H54 (cell line): Measurements from ENCODE around the gene MCEMP1.

ENCODE experiments used
- DNase-seq: peaks from one replicate; pipeline ENCODE4 v3.0.0; 2011; ENCODE audit warnings: low spot score, mixed read lengths; ENCODE audit not compliant: insufficient read length
- FAIRE-seq: peaks from 3 replicates; lab custom pipeline; 2011; peaks lifted over from hg19 to GRCh38; lab: Jason Lieb, UNC
- POLR2A ChIP-seq: IDR thresholded peaks from 2 replicates; pipeline ENCODE4 v1.6.1; 2011; ENCODE audit warnings: low read depth, mild to moderate bottlenecking, low read length

The MCEMP1 gene

DNA sequence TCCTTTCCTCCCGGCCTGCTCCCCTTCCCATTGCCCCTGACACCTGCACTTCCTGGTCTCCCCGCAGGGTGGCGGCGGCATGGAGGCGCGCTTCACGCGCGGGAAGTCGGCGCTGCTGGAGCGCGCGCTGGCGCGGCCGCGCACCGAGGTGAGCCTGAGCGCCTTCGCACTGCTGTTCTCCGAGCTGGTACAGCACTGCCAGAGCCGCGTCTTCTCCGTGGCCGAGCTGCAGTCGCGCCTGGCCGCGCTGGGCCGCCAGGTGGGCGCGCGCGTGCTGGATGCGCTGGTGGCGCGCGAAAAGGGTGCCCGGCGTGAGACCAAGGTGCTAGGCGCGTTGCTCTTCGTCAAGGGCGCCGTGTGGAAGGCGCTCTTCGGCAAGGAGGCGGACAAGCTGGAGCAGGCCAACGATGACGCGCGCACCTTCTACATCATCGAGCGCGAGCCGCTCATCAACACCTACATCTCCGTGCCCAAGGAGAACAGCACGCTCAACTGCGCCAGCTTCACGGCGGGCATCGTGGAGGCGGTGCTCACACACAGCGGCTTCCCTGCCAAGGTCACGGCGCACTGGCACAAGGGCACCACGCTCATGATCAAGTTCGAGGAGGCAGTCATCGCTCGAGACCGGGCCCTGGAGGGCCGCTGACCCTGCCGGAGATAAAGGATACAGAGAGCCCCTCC lies 5.4 kb downstream of the MCEMP1 start:
- no peak for FAIRE-seq
- TF ChIP-seq POLR2A, result no peak
- no peak for DNase-seq

DNA sequence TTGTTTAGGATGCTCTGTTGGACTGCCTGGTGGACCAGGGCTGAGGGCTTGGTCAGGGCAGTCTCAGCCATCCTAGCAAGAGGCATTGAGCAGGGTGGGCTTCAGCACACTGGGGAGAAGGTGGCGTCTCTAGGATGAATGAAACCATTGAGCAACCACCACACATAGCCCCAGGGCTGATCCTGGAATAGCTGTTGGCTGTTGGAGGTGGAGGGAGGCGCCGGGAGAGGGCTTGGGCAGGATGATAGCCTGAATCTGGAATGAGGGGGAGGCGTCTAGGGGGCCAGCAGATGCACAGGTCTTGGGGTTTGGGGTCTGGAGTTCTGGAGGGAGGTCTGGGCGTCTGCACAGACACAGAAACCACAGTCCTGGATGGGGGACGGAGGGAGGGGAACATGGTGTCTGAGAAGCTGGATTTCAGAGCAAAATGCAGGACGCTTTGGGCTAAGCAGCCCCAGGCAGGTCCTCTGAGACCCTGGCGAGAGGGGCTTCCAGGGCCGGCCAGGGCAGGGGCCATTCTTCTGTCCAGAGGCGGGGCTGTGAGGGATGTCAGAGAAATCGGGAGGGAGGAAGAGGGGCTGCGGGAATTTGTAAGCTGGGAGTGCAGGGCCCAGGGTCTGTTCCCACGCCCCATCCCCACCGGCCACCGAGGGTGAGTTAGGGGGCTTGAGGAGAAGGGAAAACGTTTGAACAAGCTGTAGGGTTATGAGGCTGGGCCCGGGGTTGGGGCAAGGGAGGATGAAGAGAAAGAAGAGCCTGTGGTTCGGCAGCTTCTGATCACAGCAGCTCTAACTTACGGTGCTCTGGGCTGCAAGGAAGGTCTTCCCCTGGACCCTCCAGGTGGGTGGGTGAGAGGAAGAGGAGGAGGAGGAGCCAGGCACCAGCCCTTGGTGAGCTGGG lies 8.9 kb downstream of the MCEMP1 start:
- FAIRE-seq (no peak), DNase-seq (no peak)
- no peak for TF ChIP-seq POLR2A

DNA sequence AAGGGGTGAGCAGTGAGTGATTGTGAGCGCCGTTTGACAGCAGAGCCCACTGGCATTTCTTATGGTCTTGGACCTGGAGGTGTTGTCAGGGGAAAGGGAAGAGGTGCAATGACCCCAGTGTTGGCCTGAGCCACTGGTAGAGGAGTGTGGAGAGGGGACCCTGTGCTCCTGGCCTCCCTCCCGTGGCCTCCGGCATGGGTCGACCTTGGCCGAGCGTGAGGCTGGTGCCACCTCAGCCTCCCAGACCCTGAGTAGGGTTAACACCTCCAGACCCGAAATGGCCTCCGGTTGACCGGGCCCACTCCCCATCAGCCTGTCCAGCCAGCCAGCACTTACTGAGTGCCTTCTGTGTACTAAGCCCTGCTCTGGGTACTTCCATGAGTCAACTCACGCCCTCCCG lies 10.3 kb downstream of the MCEMP1 start:
- DNase-seq (no peak), FAIRE-seq (no peak)
- no peak for TF ChIP-seq POLR2A

DNA sequence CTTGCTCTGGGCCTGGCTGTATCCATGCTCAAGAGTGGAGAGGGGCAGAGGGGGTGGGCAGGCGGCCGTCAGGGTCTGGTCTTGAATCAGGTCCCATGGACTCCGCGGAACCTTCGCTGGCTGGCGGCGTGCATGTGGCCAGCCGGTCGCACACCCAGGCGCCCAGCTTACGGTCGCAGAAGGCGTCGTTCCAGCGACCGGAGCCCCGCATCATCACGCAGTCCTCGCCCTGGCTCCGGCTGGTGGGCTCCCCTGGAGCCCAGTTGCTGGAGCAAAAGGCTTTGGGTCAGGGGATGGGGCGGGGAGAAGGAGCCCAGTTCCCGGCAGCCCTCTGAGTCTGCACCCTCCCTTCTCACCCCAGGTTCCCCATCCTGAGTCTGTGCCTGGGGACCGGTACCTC lies 12.3 kb downstream of the MCEMP1 start:
- DNase-seq (no peak), FAIRE-seq (no peak)
- no peak for TF ChIP-seq POLR2A

DNA sequence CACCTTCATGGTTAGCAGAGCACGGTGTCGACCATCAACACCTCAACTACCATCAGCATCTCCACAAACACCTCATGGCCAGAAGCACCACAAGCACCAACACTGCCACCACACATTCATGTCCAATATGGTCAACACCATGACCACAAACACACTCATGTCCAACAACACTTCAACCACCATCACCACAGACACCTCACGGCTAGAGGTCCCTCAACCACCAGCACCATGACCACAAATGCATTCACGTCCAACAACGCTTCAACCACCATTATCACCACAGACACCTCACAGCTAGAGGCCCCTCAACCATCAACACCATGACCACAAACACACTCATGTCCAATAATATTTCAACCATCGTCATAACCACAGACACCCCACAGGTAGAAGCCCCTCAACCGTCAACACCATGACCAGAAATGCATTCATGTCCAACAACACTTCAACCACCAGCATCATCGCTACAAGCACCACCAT lies 13.9 kb downstream of the MCEMP1 start:
- DNase-seq (no peak), FAIRE-seq (no peak)
- no peak for TF ChIP-seq POLR2A

DNA sequence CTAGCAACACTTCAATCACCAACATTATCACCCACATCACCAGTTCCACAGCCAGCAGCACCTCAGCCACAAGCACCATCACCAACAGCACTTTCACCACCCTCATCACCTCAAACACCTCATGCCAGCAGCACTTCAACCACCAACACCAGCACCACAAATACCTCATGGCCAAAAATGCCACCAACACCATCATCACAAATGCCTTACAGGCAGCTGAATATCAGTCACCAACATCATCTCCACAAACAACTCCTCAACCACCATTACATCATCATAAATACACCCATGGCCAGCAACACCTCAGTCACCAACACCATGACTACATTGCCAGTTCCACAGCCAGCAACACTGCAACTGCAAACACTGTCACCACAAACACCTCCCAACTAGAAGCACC lies 14.6 kb downstream of the MCEMP1 start:
- TF ChIP-seq POLR2A, result no peak
- no peak for DNase-seq
- no peak for FAIRE-seq

DNA sequence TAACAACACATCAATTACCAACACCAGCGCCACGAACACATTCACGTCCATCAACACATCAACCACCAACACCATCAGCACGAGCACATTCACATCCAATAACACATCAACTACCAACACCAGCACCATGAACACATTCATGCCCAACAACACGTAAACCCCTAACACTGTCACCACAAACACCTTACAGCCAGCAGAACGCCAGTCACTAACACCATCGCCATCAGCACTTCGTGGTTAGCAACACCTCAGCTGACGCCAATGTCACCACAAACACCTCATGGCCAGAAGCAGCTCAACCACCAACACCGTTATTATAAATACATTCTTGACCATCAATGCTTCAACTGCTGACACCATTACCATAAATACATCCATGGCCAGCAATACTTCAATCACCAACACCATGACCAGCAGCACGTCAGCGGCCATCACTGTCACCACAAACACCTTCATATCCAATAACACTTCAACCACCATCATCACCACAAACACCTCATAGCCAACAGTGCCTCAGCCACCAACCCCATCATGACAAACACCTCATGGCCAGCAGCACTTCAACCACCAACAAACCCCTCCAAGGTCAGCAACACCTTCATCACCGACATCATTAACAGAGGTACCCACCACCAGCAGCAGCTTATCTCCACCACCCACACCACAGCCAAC lies 15.7 kb downstream of the MCEMP1 start:
- no peak for TF ChIP-seq POLR2A
- no peak for DNase-seq
- FAIRE-seq, result no peak

DNA sequence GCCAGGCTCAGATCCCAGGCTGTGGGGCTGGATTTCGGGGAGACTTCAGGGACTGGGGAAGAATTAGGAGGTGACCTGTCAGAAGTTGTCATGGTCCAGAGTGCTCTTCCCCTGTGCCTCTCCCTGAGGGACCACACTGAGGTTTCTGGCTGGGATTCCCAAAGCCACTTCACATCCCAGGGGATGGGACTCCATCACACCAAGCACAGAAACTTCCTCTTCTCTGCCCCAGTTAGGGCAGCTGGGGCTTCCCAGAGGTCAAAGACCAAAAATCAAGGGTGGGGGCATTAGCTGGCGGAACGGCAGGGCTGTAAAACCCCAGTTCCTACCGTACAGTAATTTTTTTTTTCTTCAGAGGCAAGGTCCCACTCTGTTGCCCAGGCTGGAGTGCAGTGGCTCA lies 17.6 kb downstream of the MCEMP1 start:
- no peak for FAIRE-seq
- no peak for TF ChIP-seq POLR2A
- no peak for DNase-seq

DNA sequence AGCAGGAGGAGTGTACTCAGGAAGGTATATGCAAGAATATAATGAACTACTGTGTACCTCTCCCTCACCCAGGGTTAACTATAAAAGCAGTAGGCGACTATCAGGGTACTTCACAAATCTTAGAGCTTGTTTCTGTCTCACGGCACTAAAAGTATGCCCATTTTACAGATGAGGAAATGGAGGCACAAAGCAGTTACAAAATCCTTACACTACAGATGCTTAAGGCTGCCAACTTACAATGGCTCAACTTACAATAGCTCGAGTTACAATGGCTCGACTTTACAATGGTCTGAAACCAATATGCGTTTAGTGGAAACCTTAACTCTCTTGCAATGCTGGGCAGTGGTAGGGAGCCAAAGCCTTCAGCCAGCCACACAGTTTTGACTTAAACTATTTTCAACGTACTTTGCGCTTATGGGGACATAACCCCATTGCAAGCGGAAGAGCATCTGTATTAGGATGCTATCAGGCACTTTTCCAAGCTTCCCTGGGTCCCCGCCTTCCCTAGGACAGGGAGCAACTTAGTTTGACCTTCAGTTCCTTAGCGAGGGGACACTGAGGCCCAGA lies 20.9 kb downstream of the MCEMP1 start:
- no peak for TF ChIP-seq POLR2A

DNA sequence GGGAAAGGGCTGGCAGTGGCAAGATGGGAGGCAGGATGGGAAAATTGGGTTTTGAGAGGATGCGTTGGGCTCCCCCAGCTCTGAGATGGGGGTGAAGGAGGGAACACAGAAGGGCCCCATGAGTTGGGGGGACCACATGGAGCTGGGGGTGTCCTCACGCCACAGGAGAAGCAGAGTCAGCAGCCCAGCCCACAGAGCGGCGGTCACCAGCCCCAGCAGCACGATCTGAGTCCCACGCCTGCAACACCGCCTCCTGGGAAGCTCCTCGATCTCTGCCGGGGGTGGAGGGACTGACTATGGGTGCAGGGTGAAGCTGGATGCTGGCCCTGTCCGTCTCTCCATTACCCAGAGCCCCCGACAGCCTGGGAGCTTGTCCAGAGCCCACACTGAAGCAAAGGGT lies 21.7 kb downstream of the MCEMP1 start:
- FAIRE-seq (no peak), DNase-seq (no peak)
- TF ChIP-seq POLR2A, result no peak

More for the DNA sequence above, 20.9 kb downstream of the MCEMP1 start:
- DNase-seq (no peak), FAIRE-seq (no peak)

DNA sequence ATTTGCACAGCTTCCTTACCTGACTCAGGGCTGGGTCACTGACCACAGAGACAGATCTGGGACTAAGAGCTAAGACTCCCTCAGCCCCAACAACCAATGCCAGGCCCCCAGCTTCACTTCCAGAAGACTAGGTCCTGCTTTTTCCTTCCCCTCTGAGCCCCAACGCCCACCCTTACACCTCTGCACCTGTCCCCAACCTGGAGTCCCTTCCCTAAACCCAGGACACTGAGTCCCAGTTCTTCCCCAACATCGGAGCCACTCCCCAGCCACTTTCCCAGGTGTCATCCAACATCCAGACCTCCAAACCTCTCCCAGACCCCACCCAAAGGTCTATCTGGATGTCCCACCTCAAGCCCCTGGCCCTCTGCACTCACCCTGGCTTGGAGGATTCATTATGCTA lies 22.1 kb downstream of the MCEMP1 start:
- DNase-seq (no peak), FAIRE-seq (no peak)
- TF ChIP-seq POLR2A, result no peak

DNA sequence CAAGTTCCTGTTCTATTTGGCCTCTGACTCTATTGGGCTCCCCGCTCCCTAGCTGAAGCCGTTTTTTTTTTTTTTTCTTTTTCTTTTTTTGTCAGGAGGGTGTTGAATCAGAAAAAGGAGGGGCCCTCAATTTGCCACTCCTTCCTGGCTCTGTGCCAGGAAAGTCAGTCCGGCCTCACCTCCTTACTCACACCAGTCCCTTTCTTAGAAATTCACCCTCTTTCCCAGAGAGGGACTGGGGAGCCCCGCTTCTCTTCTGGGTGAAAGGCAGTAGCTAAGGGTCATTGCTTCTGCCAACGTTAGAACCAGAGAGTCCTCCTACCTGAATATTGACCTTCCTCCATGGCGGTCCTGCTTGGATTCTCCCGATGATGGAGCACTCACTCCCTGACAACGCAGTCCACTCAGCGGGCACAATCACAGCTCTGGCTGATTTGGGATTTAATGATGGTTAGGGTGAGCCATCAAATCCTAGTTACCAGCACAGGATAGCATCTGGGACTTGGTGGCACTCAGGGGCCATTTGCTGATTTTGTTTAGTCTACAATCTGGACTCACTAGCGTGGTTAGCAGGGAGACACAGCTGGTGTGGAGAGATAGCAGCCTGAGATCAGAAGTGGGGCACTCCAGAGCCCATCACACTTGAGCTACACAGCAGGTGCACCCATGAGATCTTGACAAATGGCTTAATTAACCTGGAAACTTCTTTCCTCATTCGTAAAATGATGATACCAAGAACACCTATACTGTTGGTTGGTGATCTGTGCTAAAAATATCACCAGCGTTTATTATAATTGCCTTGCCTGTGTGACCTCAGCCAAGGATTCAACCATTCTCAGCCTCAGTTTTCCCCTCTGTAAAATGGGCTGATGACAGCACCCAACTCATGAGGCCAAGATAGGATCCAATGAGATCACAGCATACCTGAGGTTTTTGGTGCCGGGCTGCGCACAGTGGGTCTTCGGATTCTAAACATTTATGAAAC lies 22.8 kb downstream of the MCEMP1 start:
- no peak for DNase-seq
- FAIRE-seq, result no peak
- no peak for TF ChIP-seq POLR2A
